Left lobe of liver (tissue), 2 donors: Measurements from ENCODE around the gene RSPH9. TPM values are rescaled to one million over a fixed set of nuclear protein-coding genes. Genes with fewer than 3 reads are reported as not detected.
A peak's percentile ranks its signal among the peaks of the same experiment; 100 is the strongest.
"Not testable (repeated sequence)": the region's sequence is repeated elsewhere in the genome, so short reads cannot be mapped to it uniquely, and the experiment has no call there.

ENCODE experiments used
- ATAC-seq: fragments of 200-7000 bp; cut with Tn5 transposase; one replicate; pipeline ENCODE4 v1.9.1; 2020; ENCODE audit warnings: mild to moderate bottlenecking, moderate library complexity
- DNase-seq: peaks from one replicate; pipeline ENCODE4 v3.0.0-alpha.2; 2020; ENCODE audit warnings: low spot score
- total RNA-seq: library from RNA; stranded (reverse); gene quantifications from one replicate; pipeline ENCODE4 v1.2.1, GENCODE V29; 2021
- donor health status: DM: no; HTN: no; CAD: no; lungs with moderate emphysema.
- donor health status: DM: no; HTN: yes; CAD: no.

RSPH9 gene
- total RNA-seq, 1 donor from 2014 or later = not detected

- no peak for ATAC-seq
These were observed 38.0 kb downstream of the RSPH9 start for GRCh38 chr6:43682724-43683429.

DNA sequence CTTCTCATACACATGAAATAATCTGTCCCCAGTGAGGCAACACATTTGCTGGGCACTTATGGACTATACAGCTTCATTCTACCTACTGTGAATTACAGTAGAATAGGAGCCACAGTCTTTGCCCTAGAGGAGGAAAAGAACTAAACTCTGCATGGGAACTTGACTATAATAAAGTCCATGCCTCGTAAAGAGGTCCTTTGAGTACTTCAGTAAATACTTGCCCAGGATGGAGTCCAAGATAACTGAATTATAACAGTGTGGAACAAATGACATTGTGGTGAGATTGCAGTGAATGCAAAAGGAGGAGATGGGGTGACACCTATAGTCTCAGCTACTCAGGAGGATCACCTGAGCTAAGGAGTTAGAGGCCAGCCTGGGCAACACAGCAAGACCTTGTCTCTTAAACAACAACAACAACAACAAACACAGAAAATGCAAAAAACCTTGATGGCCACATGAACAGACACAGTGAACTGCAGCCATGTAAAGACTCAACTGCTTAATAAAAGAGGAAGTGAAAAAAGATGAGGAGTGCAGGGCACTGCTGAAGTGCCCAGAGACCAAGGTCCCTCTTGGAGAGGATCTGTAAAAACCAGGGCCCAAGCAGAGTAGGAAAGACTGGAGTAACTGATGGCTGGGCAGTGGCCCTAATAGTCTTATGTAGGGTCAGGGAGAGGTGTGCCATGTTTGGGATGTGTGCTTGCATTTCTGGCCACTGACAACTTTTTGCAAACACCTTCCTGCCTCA, 39.0 kb downstream of the RSPH9 start:
- DNase-seq (no peak), ATAC-seq (no peak)

More at GRCh38 chr6:43682724-43683429, 38.0 kb downstream of the RSPH9 start:
- no peak for DNase-seq

DNA sequence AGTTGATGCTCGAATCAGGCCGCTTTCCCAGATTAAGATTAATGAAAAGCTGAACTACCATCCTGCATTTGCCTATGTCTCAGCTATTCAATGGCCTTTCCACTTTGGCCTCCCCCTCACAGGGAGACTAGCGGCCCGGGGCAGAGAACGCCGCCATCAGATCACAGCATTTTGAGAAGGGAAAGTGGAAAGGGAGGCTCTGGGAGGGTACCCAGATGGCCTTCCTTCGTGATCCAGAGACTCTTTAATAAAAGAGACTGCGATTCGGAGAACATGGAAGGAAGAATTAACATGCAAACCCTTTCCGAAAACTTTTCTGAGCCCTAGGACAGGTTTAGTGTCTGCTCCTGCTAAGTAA, 42.2 kb downstream of the RSPH9 start:
- DNase-seq = no peak
- peak; percentile 18 for ATAC-seq

- ATAC-seq = peak; percentile 100
- peak; percentile 82 for DNase-seq
These were observed 42.9 kb downstream of the RSPH9 start, which contains the start of gene MRPS18A for GRCh38 chr6:43687437-43688347. Gene MRPS18A, minus strand, starts transcription at chr6:43687791. Its CDS starts 12 bp downstream, at chr6:43687779.

DNA sequence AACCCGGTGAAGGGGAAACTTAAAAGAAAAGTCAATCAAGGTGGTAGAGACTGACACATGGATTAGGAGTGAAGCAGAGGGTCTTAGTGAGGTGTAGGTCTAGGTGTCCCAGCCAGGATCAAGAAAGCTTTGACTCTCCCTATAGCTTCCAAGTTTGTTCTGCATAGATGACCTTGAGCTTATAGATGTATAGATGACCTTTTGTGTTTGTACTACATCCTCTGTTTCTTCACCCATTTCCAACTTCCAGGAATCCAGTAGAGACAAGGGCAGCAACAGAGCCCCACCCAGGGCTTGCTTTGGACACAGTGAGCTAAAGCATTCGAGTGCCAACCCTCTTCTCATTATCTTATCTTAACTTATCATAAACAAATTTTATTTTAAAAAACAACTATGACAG, 44.6 kb downstream of the RSPH9 start:
- DNase-seq (no peak), ATAC-seq (no peak)

- no peak for ATAC-seq
- DNase-seq = no peak
These were observed 50.6 kb downstream of the RSPH9 start for GRCh38 chr6:43695215-43695966.

- DNase-seq (no peak), ATAC-seq (no peak)
These were observed 51.1 kb downstream of the RSPH9 start for GRCh38 chr6:43695967-43696291.

DNA sequence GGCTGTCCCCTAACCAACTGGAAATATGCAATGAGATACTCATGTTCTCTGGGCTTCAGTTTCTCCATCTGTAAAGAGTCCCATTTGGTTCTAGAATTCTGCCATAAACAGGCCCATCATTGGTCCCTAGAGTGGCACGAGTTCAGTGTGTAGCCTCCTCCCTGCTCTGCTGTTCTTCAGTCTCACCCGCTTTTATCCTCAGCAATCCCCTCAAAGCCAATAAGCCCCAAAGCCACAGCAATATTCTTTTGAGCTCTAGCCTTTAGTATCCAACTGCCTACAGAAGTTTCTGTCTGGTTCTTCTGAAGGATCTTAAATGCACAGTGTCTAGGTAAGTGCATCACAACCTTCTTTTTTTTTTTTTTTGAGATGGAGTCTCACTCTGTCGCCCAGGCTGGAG, 52.6 kb downstream of the RSPH9 start:
- ATAC-seq (no peak), DNase-seq (no peak)

DNA sequence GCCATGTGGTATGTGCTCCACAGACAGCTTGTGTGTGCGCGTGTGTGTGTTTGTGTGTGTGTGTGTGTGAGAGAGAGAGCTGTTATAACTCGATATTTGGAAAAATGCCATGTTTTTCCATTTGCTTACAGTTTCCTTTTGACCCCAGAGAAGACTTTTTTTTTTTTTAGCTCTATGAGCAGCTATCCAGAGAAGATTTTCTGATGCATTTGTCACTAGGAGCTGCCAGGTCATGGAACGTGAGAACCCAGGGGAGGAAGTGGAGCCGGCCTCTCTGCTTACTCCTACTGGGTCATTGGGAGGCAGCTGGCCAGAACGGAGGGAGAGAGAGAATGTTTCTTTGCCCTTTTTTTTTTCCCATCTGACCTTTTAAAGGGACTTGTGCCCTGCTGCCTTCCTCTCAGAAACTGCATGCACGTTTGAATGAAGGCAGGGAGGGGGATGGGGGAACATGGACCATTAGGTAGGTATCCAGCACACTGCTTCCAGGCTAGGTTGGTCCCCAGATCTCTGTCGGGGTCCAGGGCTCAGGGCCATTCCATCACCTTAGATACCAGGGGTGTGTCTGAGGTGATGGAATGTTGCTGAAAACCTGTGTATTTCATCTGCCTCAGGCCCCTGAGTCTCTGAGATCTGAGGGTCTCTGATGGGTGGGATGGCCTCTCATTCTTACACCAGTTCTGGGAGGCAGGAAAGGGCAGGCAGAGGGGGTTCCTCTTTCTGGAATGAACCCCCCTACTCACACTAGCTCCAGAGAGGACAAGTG, 53.9 kb downstream of the RSPH9 start:
- DNase-seq (no peak), ATAC-seq (peak; percentile 55)

DNA sequence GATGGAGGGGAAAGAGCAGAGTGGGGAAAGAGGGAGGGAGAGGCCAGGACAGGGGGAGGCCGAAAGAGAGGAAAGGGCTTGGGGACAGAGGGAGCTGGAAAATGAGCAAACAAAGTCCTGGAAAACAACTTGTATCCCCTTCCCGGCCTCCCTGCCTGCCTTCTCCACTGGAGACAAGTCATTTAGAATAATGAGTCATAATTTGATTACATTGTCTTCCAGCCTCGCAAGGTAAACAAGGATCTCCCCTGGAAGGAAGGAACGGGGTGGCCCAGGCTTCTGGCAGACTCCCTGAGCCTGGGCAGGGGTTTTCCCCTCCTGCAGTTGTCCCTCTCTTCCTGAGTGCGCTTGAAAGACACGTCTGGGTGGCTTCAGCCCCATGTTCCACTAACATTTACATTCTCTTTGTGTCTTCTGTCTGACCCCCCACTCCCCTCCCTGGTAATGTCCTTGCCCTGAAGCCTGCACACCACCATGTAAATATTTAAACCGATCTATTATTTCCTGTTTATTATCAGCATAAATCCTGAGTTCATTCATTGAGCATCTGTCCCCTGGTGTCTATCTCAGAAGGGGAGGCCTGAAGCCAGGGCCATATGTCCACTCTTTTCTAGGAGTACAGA, 54.8 kb downstream of the RSPH9 start:
- ATAC-seq = peak; percentile 16

GRCh38 chr6:43700939-43701560, 56.2 kb downstream of the RSPH9 start:
- not testable (repeated sequence) for ATAC-seq, DNase-seq

More for the DNA sequence above, 54.8 kb downstream of the RSPH9 start:
- no peak for DNase-seq

DNA sequence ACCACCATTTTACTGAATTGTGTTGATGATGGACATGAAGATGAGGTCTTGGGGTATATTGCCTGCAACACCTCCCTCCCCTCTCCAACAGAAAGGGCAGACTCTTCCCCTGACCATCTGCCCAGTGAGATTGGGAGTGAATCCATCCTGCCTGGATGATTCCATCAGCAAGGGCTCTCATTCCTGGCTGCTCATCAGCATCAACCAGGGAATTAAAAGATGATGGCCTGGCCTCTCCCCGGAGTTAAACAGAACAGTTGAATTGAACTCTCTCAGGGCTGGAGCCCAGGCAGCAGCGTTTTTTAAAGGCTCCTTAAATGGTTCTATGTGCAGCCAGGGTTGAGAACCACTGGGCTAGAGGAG, 57.3 kb downstream of the RSPH9 start:
- DNase-seq (no peak), ATAC-seq (no peak)

DNA sequence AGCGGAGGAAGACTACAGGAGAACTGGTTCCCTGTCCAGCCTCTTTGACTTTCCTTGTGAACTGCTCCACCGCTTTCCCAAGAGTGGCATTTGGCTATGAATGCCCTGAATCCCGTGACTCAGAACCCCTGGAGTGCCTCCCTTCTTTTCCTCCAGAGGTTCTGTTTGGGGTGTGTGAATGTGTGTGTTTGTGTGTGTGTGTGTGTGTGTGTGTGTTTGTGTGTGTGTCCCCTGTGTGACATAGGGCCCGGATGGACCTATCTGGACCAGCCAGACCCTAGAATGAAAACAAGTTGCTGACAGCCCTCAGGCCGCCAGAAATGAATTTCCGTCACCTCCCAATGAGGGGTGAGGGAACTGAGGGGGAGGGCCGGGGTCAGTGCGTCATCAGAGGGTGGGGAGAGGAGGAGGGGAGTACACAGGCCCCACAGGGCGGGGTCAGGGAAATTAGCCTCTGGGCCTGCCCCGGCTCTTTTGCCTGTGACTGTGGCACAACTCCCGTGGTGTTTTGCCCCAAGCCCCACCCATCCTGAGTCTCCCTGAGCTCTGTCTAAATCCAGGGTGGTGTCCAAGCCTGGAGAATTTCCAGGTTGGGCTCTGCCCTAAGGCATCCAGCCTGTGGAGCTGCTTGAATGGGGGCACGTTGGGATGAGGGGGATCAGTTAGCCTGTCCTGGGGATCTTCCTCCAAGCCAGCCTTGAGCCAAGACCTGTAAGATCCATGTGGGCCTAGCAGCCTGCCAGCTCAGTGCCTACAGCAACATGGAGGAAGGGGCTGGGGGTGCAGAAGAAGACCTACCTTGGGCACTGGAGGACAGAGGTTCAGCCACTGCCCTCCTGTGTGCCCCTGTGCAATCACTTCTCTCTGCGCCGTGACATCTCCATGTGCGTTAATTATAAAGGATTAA, 58.0 kb downstream of the RSPH9 start:
- peak; percentile 80 for ATAC-seq
- DNase-seq = peak; percentile 61

DNA sequence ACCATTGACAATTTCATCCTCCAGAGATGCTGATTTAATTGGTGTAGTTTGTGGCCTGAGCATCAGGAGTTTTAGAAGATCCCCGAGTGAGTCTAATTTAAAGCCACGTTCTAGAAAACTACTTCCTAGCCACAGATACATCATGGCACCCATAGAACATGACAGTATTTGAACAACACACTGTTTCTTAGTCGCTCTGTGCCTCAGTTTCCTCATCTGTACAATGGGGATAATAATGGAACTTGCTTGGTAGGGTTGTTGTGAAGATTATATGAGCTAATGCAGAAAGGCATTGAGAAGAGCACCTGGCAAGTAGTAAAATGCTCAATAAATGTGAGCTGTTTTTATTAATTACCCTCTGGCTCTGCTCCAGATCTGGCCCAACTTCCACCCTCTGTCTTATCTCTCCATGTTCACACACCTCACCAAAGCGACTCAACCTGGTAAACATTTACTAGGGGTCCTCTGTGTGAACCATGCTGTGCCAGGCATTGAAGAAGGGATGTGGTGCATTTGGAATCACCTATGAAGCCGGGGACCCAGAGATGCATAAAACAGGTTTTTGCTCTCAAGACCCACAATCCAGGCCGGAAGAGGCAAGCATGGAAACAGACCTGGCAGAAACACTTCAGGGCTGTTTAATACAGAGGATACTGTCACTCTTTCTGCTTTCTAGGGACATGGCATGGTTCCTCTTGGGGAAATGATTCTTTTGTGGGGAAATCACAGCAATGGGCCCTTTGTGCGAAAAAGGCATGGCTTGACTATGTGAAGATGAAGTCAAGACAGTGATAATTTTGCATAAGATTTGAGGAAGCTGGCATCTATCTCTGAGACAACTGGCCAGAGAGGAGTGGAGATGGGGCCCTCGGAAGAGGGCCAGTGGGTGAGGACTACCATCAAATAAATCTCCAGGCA, 58.9 kb downstream of the RSPH9 start:
- DNase-seq (no peak), ATAC-seq (no peak)

- ATAC-seq (no peak), DNase-seq (no peak)
These were observed 61.2 kb downstream of the RSPH9 start for GRCh38 chr6:43705996-43706395.

DNA sequence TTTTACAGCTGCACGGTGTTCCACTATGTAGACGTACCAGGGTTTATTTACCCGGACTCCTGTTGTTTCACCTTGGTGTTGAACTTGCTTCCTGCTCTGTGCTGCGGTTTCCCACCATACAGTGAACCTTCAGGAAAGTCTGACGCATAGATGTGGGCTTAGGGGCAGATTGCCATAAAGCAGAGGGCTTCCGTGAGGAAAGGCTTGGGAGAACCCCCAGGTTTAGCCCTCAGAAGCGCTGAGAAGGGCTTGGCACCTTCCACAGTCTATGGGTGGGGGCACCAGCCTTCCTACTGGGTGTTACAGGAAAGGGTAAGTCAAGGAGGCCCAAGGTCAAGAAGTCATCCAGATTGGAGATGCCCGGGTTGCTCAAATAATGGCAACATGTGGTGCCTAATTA, 62.0 kb downstream of the RSPH9 start:
- no peak for ATAC-seq
- no peak for DNase-seq

DNA sequence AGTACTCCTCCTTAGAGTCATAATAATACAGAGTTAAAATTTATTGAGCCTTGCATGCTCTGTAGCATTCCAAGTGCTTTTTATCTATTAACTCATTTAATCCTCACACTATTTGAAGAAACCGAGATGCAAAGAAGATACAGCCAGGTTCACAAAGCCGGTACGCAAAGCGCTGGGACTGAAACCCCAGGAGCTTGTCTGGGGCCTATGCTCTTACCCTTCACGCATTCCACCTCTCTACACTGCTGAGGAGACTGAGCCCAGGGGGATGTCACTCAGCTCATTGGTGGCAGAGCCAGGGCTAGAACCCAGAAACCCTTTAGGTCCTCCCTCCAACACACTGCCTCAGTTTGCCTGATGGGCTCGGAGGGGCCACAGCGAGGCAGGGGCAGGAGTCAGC, 62.4 kb downstream of the RSPH9 start:
- no peak for DNase-seq
- no peak for ATAC-seq
